HCT116 (cell line): ENCODE data around the gene PTPDC1. TPM values are rescaled to one million over a fixed set of nuclear protein-coding genes. Genes with fewer than 3 reads are reported as not detected.

ENCODE experiments used
- ATAC-seq: fragments of 200-7000 bp; cut with Tn5 transposase; 2 replicates; pipeline ENCODE4 v1.9.1; 2020; ENCODE audit warnings: mild to moderate bottlenecking, moderate library complexity
- BruUV-seq: library from RNA; stranded (reverse); fragments of 400-500 nt; replicated peaks from 2 replicates; lab custom pipeline; 2021; lab: Mats Ljungman, UMichigan
- CTCF ChIA-PET: fragments of 300-600 bp; sonication (Branson Sonifier 250); formaldehyde crosslinking; loops from one replicate; lab custom pipeline; 2021; ENCODE audit warnings: antibody characterized with exemption; lab: Charles Lee
- POLR2A ChIA-PET: fragments of 300-600, 350-600 bp; sonication (Branson Sonifier 250); formaldehyde crosslinking; loops from one replicate; lab custom pipeline; 2021; ENCODE audit warnings: antibody characterized with exemption; lab: Charles Lee
- RAD21 ChIA-PET, 2 experiments: fragments of 300-600 bp; sonication (Branson Sonifier 250); formaldehyde crosslinking; loops; one replicate each; lab custom pipeline; 2023; ENCODE audit warnings: low total read pairs in 2 of 2; ENCODE audit not compliant: uncharacterized antibody in 2 of 2, unreplicated experiment in 2 of 2, low non-redundant PET in 1 of 2; lab: Charles Lee
- DNase-seq: peaks from one replicate; pipeline ENCODE4 v3.0.0-alpha.2; 2010; ENCODE audit warnings: low read depth, low spot score
- H2AFZ ChIP-seq: fragments of 200-600 bp; shearing (Covaris generic), sonication (generic); 2 replicates; pipeline ENCODE4 v1.6.1; 2017; ENCODE audit warnings: low read depth, mixed run types, mixed read lengths, antibody characterized with exemption, low read length; ENCODE audit not compliant: poor library complexity, severe bottlenecking
- H3K27ac ChIP-seq: 2 replicates; pipeline ENCODE4 v1.5.1; 2012; ENCODE audit warnings: low read depth, low read length
- H3K27me3 ChIP-seq: fragments of 200-600 bp; sonication (generic); 2 replicates; pipeline ENCODE4 v1.6.1; 2016; ENCODE audit warnings: mixed run types, low read length, mixed read lengths; ENCODE audit not compliant: insufficient read depth
- H3K36me3 ChIP-seq, 2 experiments: fragments of 200-500 bp in 1 of 2; fragments of 200-600 bp in 1 of 2; sonication (Bioruptor generic) in 1 of 2; sonication (generic) in 1 of 2; 2 replicates each; pipeline versions ENCODE4 v1.5.1 to v1.6.1; 2014 to 2016; ENCODE audit warnings: low read length in 2 of 2, inconsistent platforms in 1 of 2, mixed read lengths in 1 of 2, mixed run types in 1 of 2; ENCODE audit not compliant: insufficient read depth in 2 of 2, control insufficient read depth in 1 of 2
- H3K4me1 ChIP-seq, 2 experiments: fragments of 200-600 bp in 1 of 2; sonication (generic) in 1 of 2; 2 replicates each; pipeline versions ENCODE4 v1.5.1 to v1.6.1; 2012 to 2017; ENCODE audit warnings: low read length in 2 of 2, inconsistent platforms in 1 of 2, mild to moderate bottlenecking in 1 of 2, mixed read lengths in 1 of 2, mixed run types in 1 of 2, moderate library complexity in 1 of 2; ENCODE audit not compliant: insufficient read depth in 2 of 2, control insufficient read depth in 1 of 2
- H3K4me2 ChIP-seq: fragments of 200-600 bp; sonication (generic); 2 replicates; pipeline ENCODE4 v1.6.1; 2017; ENCODE audit warnings: mixed run types, low read length, mixed read lengths
- H3K4me3 ChIP-seq, 2 experiments: fragments of 200-600 bp in 1 of 2; sonication (generic) in 1 of 2; replicated peaks in 1 of 2; 2 replicates each; pipeline ENCODE4 v1.5.1; 2011 to 2016; ENCODE audit warnings: low read length in 2 of 2, control low read depth in 1 of 2, low read depth in 1 of 2, mild to moderate bottlenecking in 1 of 2, mixed read lengths in 1 of 2, mixed run types in 1 of 2
- H3K79me2 ChIP-seq: fragments of 200-600 bp; sonication (generic); 2 replicates; pipeline ENCODE4 v1.6.1; 2017; ENCODE audit warnings: mild to moderate bottlenecking, mixed run types, low read length, moderate library complexity, mixed read lengths; ENCODE audit not compliant: insufficient read depth
- H3K9ac ChIP-seq: fragments of 200-600 bp; sonication (generic); 2 replicates; pipeline ENCODE4 v1.6.1; 2016; ENCODE audit warnings: low read length, mixed read lengths
- H3K9me2 ChIP-seq: fragments of 200-600 bp; sonication (generic), shearing (Covaris generic); 2 replicates; pipeline ENCODE4 v1.6.1; 2017; ENCODE audit warnings: mixed run types, mild to moderate bottlenecking, moderate library complexity; ENCODE audit not compliant: insufficient read depth
- H3K9me3 ChIP-seq, 2 experiments: fragments of 200-500 bp in 1 of 2; fragments of 200-600 bp in 1 of 2; sonication (Bioruptor generic) in 1 of 2; sonication (generic) in 1 of 2; 2 replicates each; pipeline ENCODE4 v1.6.1; 2014 to 2017; ENCODE audit warnings: low read length in 2 of 2, mixed read lengths in 2 of 2, inconsistent platforms in 1 of 2, low read depth in 1 of 2, mild to moderate bottlenecking in 1 of 2, mixed run types in 1 of 2, moderate library complexity in 1 of 2; ENCODE audit not compliant: control insufficient read depth in 1 of 2, insufficient read depth in 1 of 2
- H4K20me1 ChIP-seq: fragments of 200-600 bp; sonication (generic), shearing (Covaris generic); 2 replicates; pipeline ENCODE4 v1.6.1; 2017; ENCODE audit warnings: mixed run types, mild to moderate bottlenecking, moderate library complexity; ENCODE audit not compliant: insufficient read depth
- ATF3 ChIP-seq: IDR thresholded peaks from 2 replicates; pipeline ENCODE4 v1.6.1; 2012
- CBX3 ChIP-seq: IDR thresholded peaks from 2 replicates; pipeline ENCODE4 v1.6.1; 2012; ENCODE audit warnings: low read depth
- EGR1 ChIP-seq: IDR thresholded peaks from 2 replicates; pipeline ENCODE4 v1.6.1; 2012; ENCODE audit warnings: low read depth
- ELF1 ChIP-seq: IDR thresholded peaks from 2 replicates; pipeline ENCODE4 v1.6.1; 2012; ENCODE audit warnings: low read depth, borderline replicate concordance
- EZH2 ChIP-seq: fragments of 200-600 bp; sonication (generic); IDR thresholded peaks from 2 replicates; pipeline ENCODE4 v1.6.1; 2017; ENCODE audit warnings: antibody characterized with exemption, mixed run types
- FOSL1 ChIP-seq: IDR thresholded peaks from 2 replicates; pipeline ENCODE4 v1.6.1; 2012; ENCODE audit warnings: low read depth
- POLR2A ChIP-seq: IDR thresholded peaks from 2 replicates; pipeline ENCODE4 v1.7.0; 2011; ENCODE audit warnings: borderline replicate concordance; ENCODE audit not compliant: insufficient read depth, insufficient read length; ENCODE audit errors: extremely low read depth
- POLR2AphosphoS5 ChIP-seq: IDR thresholded peaks from 2 replicates; pipeline ENCODE4 v1.6.1; 2011; ENCODE audit warnings: mild to moderate bottlenecking, low read depth, low read length, moderate library complexity
- REST ChIP-seq: IDR thresholded peaks from 2 replicates; pipeline ENCODE4 v1.6.1; 2012; ENCODE audit warnings: low read depth
- SIN3A ChIP-seq: IDR thresholded peaks from 2 replicates; pipeline ENCODE4 v1.6.1; 2012; ENCODE audit warnings: low read depth
- TCF7L2 ChIP-seq: IDR thresholded peaks from 2 replicates; pipeline ENCODE4 v1.7.0; 2011; ENCODE audit warnings: borderline replicate concordance, inconsistent platforms; ENCODE audit not compliant: insufficient read depth, insufficient read length; ENCODE audit errors: extremely low read depth
- YY1 ChIP-seq: IDR thresholded peaks from 2 replicates; pipeline ENCODE4 v1.6.1; 2011; ENCODE audit warnings: low read length, low read depth, moderate library complexity, mild to moderate bottlenecking; ENCODE audit not compliant: insufficient replicate concordance; ENCODE audit errors: extremely low read depth
- intact Hi-C: fragments of 100-400 bp; cut with micrococcal nuclease; formaldehyde crosslinking; loops from 2 replicates; pipeline ENCODE4 v1.10.0; 2022
- total RNA-seq: library from RNA; stranded (reverse); gene quantifications from one replicate; pipeline ENCODE4 v1.2.1, GENCODE V29; 2021; ENCODE audit not compliant: unreplicated experiment

Gene PTPDC1
- total RNA-seq, 1 experiment from 2014 or later = 12.7 TPM

- no peaks in the 10 kb centered on the region for H3K36me3 ChIP-seq
- no peaks in the 10 kb centered on the region for H3K79me2 ChIP-seq
- no peak overlapping the region for H3K4me2 ChIP-seq
- ChIA-PET CTCF (no interaction called here), RAD21 (no interaction called here), POLR2A (no interaction called here)
- no peak overlapping the region for H3K27ac ChIP-seq
- no peaks in the 10 kb centered on the region for H4K20me1 ChIP-seq
- intact Hi-C loops = no loop called here
- no peaks in the 10 kb centered on the region for H3K9me2 ChIP-seq
- H3K4me1 ChIP-seq = no peaks in the 10 kb centered on the region
- TF ChIP-seq CBX3 (no peak), FOSL1 (no peak), POLR2AphosphoS5 (no peak), EGR1 (no peak), ATF3 (no peak), REST (no peak)
- no peak overlapping the region for H2AFZ ChIP-seq
- no peak overlapping the region for H3K4me3 ChIP-seq
- ATAC-seq (no peak), DNase-seq (no peak)
- H3K9me3 ChIP-seq = no peaks in the 10 kb centered on the region
- no TSS peak for BruUV-seq
- no peaks in the 10 kb centered on the region for H3K27me3 ChIP-seq
- no peak overlapping the region for H3K9ac ChIP-seq
These were observed 63.5 kb downstream of the PTPDC1 start for GRCh38 chr9:94147776-94148175.

GRCh38 chr9:94148419-94148818, 64.2 kb downstream of the PTPDC1 start:
- Histone ChIP-seq H3K9me3 (no peaks in the 10 kb centered on the region), H3K36me3 (no peaks in the 10 kb centered on the region), H3K4me2 (no peak overlapping the region), H3K9me2 (no peaks in the 10 kb centered on the region), H3K27ac (no peak overlapping the region), H3K9ac (no peak overlapping the region), H3K79me2 (no peaks in the 10 kb centered on the region), H4K20me1 (no peaks in the 10 kb centered on the region), H2AFZ (no peak overlapping the region), H3K4me1 (no peaks in the 10 kb centered on the region), H3K27me3 (no peaks in the 10 kb centered on the region), H3K4me3 (no peak overlapping the region)
- intact Hi-C loops = no loop called here
- no peak for TF ChIP-seq YY1
- TF ChIP-seq ELF1 = no peak
- no peak for TF ChIP-seq REST
- TF ChIP-seq TCF7L2 = no peak
- no peak for TF ChIP-seq FOSL1
- TF ChIP-seq POLR2A = no peak
- TF ChIP-seq EZH2 = no peak
- no peak for TF ChIP-seq SIN3A
- RAD21 ChIA-PET = no interaction called here
- CTCF ChIA-PET = interaction anchor here (1.4 kb wide), 1 partner anchor 9 kb away, joined by 3 read pairs; no protein-coding TSS in a partner anchor
- BruUV-seq = no TSS peak
- ATAC-seq (no peak), DNase-seq (no peak)
- POLR2A ChIA-PET = no interaction called here
